PC-3 (cell line): ENCODE data around the gene CBL. TPM values are rescaled to one million over a fixed set of nuclear protein-coding genes. Genes with fewer than 3 reads are reported as not detected.

ENCODE experiments used
- ATAC-seq: fragments of 200-7000 bp; cut with Tn5 transposase; 2 replicates; pipeline ENCODE4 v1.9.1; 2020; ENCODE audit warnings: mild to moderate bottlenecking, moderate library complexity
- BruUV-seq: library from RNA; stranded (reverse); fragments of 400-500 nt; replicated peaks from 2 replicates; lab custom pipeline; 2021; lab: Mats Ljungman, UMichigan
- CTCF ChIA-PET: fragments of 300-600 bp; sonication (Branson Sonifier 250); formaldehyde crosslinking; loops from one replicate; lab custom pipeline; 2022; ENCODE audit warnings: antibody characterized with exemption; lab: Charles Lee
- POLR2A ChIA-PET: fragments of 300-600 bp; sonication (Branson Sonifier 250); formaldehyde crosslinking; loops from one replicate; lab custom pipeline; 2022; ENCODE audit warnings: antibody characterized with exemption; ENCODE audit not compliant: unreplicated experiment; lab: Charles Lee
- DNase-seq: peaks from one replicate; pipeline ENCODE4 v3.0.0-alpha.2; 2015
- H2AFZ ChIP-seq: fragments of 300-600 bp; sonication (generic); 2 replicates; pipeline ENCODE4 v1.6.0; 2016; ENCODE audit warnings: antibody characterized with exemption, low read length
- H3F3A ChIP-seq: fragments of 300-600 bp; sonication (generic); one replicate; pipeline ENCODE4 v1.6.0; 2017; ENCODE audit warnings: antibody characterized with exemption, low read length, control low read depth, mild to moderate bottlenecking; ENCODE audit not compliant: unreplicated experiment
- H3K27ac ChIP-seq: fragments of 300-600 bp; sonication (generic); 2 replicates; pipeline ENCODE4 v1.5.1; 2016; ENCODE audit warnings: mild to moderate bottlenecking, low read length
- H3K27me3 ChIP-seq: fragments of 300-600 bp; sonication (generic); 2 replicates; pipeline ENCODE4 v1.6.1; 2016; ENCODE audit warnings: low read length, mixed read lengths
- H3K36me3 ChIP-seq: fragments of 300-600 bp; sonication (generic); 2 replicates; pipeline ENCODE4 v1.6.1; 2016; ENCODE audit warnings: low read depth, mixed run types, low read length, mixed read lengths
- H3K4me1 ChIP-seq: fragments of 300-600 bp; sonication (generic); 2 replicates; pipeline ENCODE4 v1.5.1; 2016; ENCODE audit warnings: low read length; ENCODE audit not compliant: insufficient read depth
- H3K4me2 ChIP-seq: fragments of 300-600 bp; sonication (generic); 2 replicates; pipeline ENCODE4 v1.6.0; 2016; ENCODE audit warnings: low read length
- H3K4me3 ChIP-seq: fragments of 300-600 bp; sonication (generic); 2 replicates; pipeline ENCODE4 v1.5.1; 2016; ENCODE audit warnings: mild to moderate bottlenecking, low read length, mixed read lengths
- H3K79me2 ChIP-seq: fragments of 300-600 bp; sonication (generic); 2 replicates; pipeline ENCODE4 v1.6.1; 2017; ENCODE audit warnings: low read length, mixed read lengths
- H3K9ac ChIP-seq: fragments of 300-600 bp; sonication (generic); 2 replicates; pipeline ENCODE4 v1.6.0; 2016; ENCODE audit warnings: mild to moderate bottlenecking, low read length
- H3K9me2 ChIP-seq: fragments of 300-600 bp; sonication (generic); replicated peaks from 2 replicates; pipeline ENCODE4 v1.6.1; 2016; ENCODE audit warnings: mixed run types, low read length, mixed read lengths
- H3K9me3 ChIP-seq: fragments of 300-600 bp; sonication (generic); 2 replicates; pipeline ENCODE4 v1.6.1; 2016; ENCODE audit warnings: low read length, mixed read lengths
- H4K20me1 ChIP-seq: fragments of 300-600 bp; sonication (generic); 2 replicates; pipeline ENCODE4 v1.6.1; 2016; ENCODE audit warnings: low read length, mixed read lengths
- CTCF ChIP-seq: fragments of 300-600 bp; sonication (generic); conservative IDR thresholded peaks from 2 replicates; pipeline ENCODE4 v1.5.1; 2017; ENCODE audit warnings: antibody characterized with exemption, low read depth, mild to moderate bottlenecking, low read length
- EZH2 ChIP-seq: fragments of 300-600 bp; sonication (generic); IDR thresholded peaks from one replicate; pipeline ENCODE4 v1.6.1; 2017; ENCODE audit warnings: antibody characterized with exemption, mild to moderate bottlenecking, low read length; ENCODE audit not compliant: unreplicated experiment
- EZH2phosphoT487 ChIP-seq: fragments of 300-600 bp; sonication (generic); IDR thresholded peaks from 2 replicates; pipeline ENCODE4 v1.6.1; 2018; ENCODE audit warnings: mild to moderate bottlenecking, antibody characterized with exemption, low read length, borderline replicate concordance
- intact Hi-C: fragments of 100-400 bp; cut with micrococcal nuclease; formaldehyde crosslinking; loops from 2 replicates; pipeline ENCODE4 v1.9.0; 2023
- total RNA-seq: library from RNA; depleted of rRNA; stranded (reverse); fragments of >200 nt; gene quantifications from 2 replicates; pipeline ENCODE4 v1.2.3, GENCODE V29; 2014

Gene CBL
- total RNA-seq, 1 experiment from 2014 or later, result 11.4 TPM

- H3K36me3 ChIP-seq, result no peaks in the 10 kb centered on the region
- DNase-seq (no peak), ATAC-seq (no peak)
- no peaks in the 10 kb centered on the region for H3K9me3 ChIP-seq
- intact Hi-C loops, result no loop called here
- H3K4me2 ChIP-seq, result peak overlapping the region; percentile 96
- no peak overlapping the region for H3K27ac ChIP-seq
- no peak overlapping the region for H2AFZ ChIP-seq
- peaks cover 30% of the 10 kb centered on the region for H3K79me2 ChIP-seq
- TF ChIP-seq EZH2 (no peak), CTCF (no peak), EZH2phosphoT487 (no peak)
- POLR2A ChIA-PET, result interaction anchor here (0.5 kb wide), 1 partner anchor 300 kb away, joined by 17 read pairs; no protein-coding TSS in a partner anchor
- no peaks in the 10 kb centered on the region for H3K9me2 ChIP-seq
- no TSS peak for BruUV-seq
- H4K20me1 ChIP-seq, result 0 out of 2 replicates have a peak, but pooled peaks cover 5% of the 10 kb centered on the region
- no peaks in the 10 kb centered on the region for H3K27me3 ChIP-seq
- peaks cover 42% of the 10 kb centered on the region for H3K4me1 ChIP-seq
- no peak overlapping the region for H3K9ac ChIP-seq
- CTCF ChIA-PET, result interaction anchor here (0.5 to 1.6 kb wide), 3 partner anchors 9 to 972 kb away, joined by 9 to 13 read pairs (median 13); no protein-coding TSS in a partner anchor
- H3F3A ChIP-seq, result no peaks in the 10 kb centered on the region
- peak overlapping the region; percentile 1; the same call in 1 of the 2 replicates for H3K4me3 ChIP-seq
Observed at GRCh38 chr11:119336744-119337469, 130.8 kb downstream of the CBL start.

- ATAC-seq, result peak; percentile 3
- POLR2A ChIA-PET, result interaction anchor here (0.5 to 1.0 kb wide), 5 partner anchors 13 to 300 kb away, joined by 3 to 18 read pairs (median 4); partner anchors contain the start of gene USP2
- Histone ChIP-seq H2AFZ (no peak overlapping the region), H3K4me2 (peak overlapping the region; percentile 96), H3K36me3 (no peaks in the 10 kb centered on the region), H3K9me2 (no peaks in the 10 kb centered on the region), H3F3A (no peaks in the 10 kb centered on the region), H3K79me2 (peaks cover 30% of the 10 kb centered on the region), H3K4me1 (peaks cover 42% of the 10 kb centered on the region), H4K20me1 (0 out of 2 replicates have a peak, but pooled peaks cover 5% of the 10 kb centered on the region), H3K9me3 (no peaks in the 10 kb centered on the region), H3K27ac (no peak overlapping the region), H3K4me3 (peak overlapping the region; percentile 1; the same call in 1 of the 2 replicates), H3K27me3 (no peaks in the 10 kb centered on the region), H3K9ac (no peak overlapping the region)
- no TSS peak for BruUV-seq
- intact Hi-C loops, result loop anchor here (1.0 kb wide), 1 partner anchor 37 kb away; no protein-coding TSS in a partner anchor
- no peak for DNase-seq
- CTCF ChIA-PET, result interaction anchor here (0.5 to 1.6 kb wide), 23 partner anchors 10 to 971 kb away, joined by 3 to 29 read pairs (median 6); partner anchors contain the start of genes CBL, DPAGT1 and USP2
- TF ChIP-seq CTCF (no peak), EZH2 (no peak), EZH2phosphoT487 (no peak)
Observed at GRCh38 chr11:119337581-119338317, 131.6 kb downstream of the CBL start.
